AG09309 (cell line): Measurements from ENCODE around the gene TGFBR2.

Experiments
- DNase-seq: peaks from one replicate; pipeline ENCODE4 v3.0.0-alpha.2; 2010; ENCODE audit warnings: low read depth
- H3K4me3 ChIP-seq: 2 replicates; pipeline ENCODE4 v1.5.1; 2011; ENCODE audit warnings: mild to moderate bottlenecking, low read depth, low read length, moderate library complexity; ENCODE audit not compliant: control insufficient read depth
- CTCF ChIP-seq: IDR thresholded peaks from 2 replicates; pipeline ENCODE4 v1.5.1; 2011; ENCODE audit warnings: mild to moderate bottlenecking, low read depth, low read length, inconsistent platforms; ENCODE audit not compliant: insufficient read depth, control insufficient read depth; ENCODE audit errors: missing control alignments

TGFBR2 gene

GRCh38 chr3:30702038-30702827, 95.8 kb downstream of the TGFBR2 start:
- TF ChIP-seq CTCF, result no peak
- no peak overlapping the region for H3K4me3 ChIP-seq
- no peak for DNase-seq

GRCh38 chr3:30702828-30703397, 96.5 kb downstream of the TGFBR2 start:
- TF ChIP-seq CTCF, result no peak

GRCh38 chr3:30704931-30705890, 98.8 kb downstream of the TGFBR2 start:
- no peak for TF ChIP-seq CTCF
- DNase-seq, result no peak
- no peak overlapping the region for H3K4me3 ChIP-seq

More at GRCh38 chr3:30702828-30703397, 96.5 kb downstream of the TGFBR2 start:
- no peak for DNase-seq
- no peak overlapping the region for H3K4me3 ChIP-seq

- no peak for TF ChIP-seq CTCF
- no peak overlapping the region for H3K4me3 ChIP-seq
- DNase-seq, result no peak
These were observed 101.4 kb downstream of the TGFBR2 start for GRCh38 chr3:30707825-30708224.

DNA sequence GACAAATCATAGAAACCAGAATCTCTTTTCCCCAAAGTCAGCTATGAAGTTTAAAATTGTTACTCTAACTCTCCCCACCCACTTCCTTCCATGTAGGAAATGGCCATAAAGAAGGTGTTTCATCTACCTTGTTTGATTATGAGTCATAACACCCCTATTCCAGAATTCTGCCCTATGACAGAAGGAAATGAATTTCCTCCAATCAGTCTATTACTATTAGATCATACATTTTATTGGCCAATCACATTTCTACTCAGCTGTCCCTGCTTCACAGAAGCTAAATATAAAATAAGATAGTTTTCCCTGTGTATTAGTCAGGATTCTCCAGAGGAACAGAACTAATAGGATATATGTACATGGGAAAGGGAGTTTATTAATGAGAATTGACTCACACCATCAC, 102.1 kb downstream of the TGFBR2 start:
- TF ChIP-seq CTCF, result no peak
- H3K4me3 ChIP-seq, result no peak overlapping the region
- no peak for DNase-seq

DNA sequence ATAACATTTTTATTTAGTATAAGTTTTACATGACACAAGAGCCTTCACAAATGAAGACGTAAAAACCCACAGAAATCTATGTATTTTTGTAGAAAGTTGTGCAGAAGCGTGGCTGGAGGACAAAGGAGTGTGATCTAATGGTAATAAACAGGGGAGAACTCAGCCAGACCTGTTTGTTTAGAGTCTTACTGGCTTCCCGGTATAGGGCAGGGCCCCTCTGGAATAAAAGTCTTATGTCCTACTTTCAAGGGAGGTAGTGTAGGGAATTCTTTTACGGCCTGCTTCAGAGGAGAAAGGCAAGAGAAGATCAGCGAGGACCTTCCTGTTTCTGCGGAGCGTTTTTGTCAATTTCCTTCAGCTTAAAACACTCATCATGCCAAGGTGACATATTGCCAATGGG, 103.6 kb downstream of the TGFBR2 start:
- TF ChIP-seq CTCF, result no peak
- DNase-seq, result no peak
- H3K4me3 ChIP-seq, result no peak overlapping the region
